Spleen (tissue), 7 donors: ENCODE data around the gene IQCE.

Source experiments
- POLR2A ChIP-seq, 3 donors: fragments of 450-650 bp; IDR thresholded peaks; one replicate each; pipeline ENCODE4 v1.5.1; 2017; ENCODE audit warnings: antibody characterized with exemption in 3 of 3, mild to moderate bottlenecking in 1 of 3
- POLR2AphosphoS5 ChIP-seq, 3 donors: sonication (generic); formaldehyde crosslinking; IDR thresholded peaks; one replicate each; pipeline ENCODE4 v1.5.1; 2017; ENCODE audit warnings: antibody characterized with exemption in 3 of 3
- TF ChIP-seq, protein P1 (sequence below), 11 experiments: fragments of 200-600 bp in 7 of 11; fragments of 450-650 bp in 4 of 11; sonication (generic) in 4 of 11; IDR thresholded peaks in 8 of 11; conservative IDR thresholded peaks in 3 of 11; 1 replicate in 7 of 11; 2 replicates in 4 of 11; pipeline versions ENCODE4 v1.4.0 to v1.8.0; 2016 to 2021; ENCODE audit warnings: antibody characterized with exemption in 11 of 11, inconsistent platforms in 4 of 11, mild to moderate bottlenecking in 1 of 11
- donor health status: DM: no; HTN: no; CAD: no; lungs with moderate emphysema.
- donor health status: DM: no; HTN: no; CAD: no.
- donor health status: DM: no; HTN: no; CAD: no.

DNA sequence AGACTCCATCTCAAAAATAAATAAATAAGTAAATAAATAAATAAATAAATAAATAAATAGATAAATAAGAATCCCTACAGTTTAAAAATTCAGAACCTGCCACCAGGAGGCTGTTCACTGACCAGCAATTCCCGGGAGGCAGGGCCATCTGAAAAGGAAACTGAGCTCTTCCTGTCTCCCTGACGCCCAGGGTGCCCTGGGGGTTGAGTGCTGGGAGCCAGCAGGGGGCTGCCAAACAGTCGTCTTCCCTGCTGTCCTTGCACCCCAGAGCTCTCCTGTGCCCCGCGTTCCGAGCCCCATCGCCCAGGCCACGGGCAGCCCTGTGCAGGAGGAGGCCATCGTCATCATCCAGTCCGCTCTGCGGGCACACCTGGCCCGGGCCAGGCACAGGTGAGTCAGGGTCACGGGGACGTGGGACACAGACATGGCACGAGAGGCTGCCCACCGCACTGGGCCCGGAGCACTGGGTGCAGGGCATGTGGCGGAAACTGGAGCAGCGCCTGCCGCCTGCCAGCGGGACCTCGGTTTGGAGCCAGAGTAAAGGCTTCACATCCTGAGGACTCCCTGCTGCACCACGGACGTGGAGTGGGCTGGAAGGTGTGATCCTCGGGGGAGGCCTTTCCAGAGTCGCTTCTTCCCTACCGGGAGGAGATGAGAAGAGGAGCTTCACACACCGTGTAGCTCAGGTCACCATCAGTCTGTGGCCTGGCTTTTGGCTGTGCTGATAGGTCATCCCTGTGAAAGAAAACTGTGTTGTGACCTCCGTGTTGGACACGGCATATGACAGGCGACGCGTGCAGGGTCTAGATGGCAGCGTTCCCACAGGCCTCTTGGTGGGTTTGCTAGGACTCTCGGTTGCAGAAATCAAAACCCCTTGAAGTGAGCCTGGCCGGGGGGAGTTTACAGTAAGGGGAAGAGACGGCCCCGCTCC, 47.1 kb downstream of the IQCE start:
- no peak for TF ChIP-seq POLR2A (IDR thresholded peaks at IDR 0.05)
- TF ChIP-seq, protein P1, sequence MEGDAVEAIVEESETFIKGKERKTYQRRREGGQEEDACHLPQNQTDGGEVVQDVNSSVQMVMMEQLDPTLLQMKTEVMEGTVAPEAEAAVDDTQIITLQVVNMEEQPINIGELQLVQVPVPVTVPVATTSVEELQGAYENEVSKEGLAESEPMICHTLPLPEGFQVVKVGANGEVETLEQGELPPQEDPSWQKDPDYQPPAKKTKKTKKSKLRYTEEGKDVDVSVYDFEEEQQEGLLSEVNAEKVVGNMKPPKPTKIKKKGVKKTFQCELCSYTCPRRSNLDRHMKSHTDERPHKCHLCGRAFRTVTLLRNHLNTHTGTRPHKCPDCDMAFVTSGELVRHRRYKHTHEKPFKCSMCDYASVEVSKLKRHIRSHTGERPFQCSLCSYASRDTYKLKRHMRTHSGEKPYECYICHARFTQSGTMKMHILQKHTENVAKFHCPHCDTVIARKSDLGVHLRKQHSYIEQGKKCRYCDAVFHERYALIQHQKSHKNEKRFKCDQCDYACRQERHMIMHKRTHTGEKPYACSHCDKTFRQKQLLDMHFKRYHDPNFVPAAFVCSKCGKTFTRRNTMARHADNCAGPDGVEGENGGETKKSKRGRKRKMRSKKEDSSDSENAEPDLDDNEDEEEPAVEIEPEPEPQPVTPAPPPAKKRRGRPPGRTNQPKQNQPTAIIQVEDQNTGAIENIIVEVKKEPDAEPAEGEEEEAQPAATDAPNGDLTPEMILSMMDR (IDR thresholded peaks at IDR 0.05 in 8 of 11, conservative IDR thresholded peaks at IDR 0.05 in 3 of 11), result no peak
- peak in 1 of 3 donors; percentile 23 for TF ChIP-seq POLR2AphosphoS5 (IDR thresholded peaks at IDR 0.05)
